HG02588 (cell line): ENCODE measurements around the gene MBOAT2.
"Not testable (repeated sequence)": the region's sequence is repeated elsewhere in the genome, so short reads cannot be mapped to it uniquely, and the experiment has no call there.

Experiments used
- ATAC-seq: cut with Tn5 transposase; IDR thresholded peaks from one replicate; pipeline ENCODE4 v1.9.1; 2021; ENCODE audit warnings: mild to moderate bottlenecking, moderate library complexity; ENCODE audit not compliant: unreplicated experiment

Gene MBOAT2

GRCh38 chr2:9003616-9004337 lies at the start of gene MBOAT2:
Gene MBOAT2, minus strand, starts transcription at chr2:9003684. Its CDS starts 70 bp downstream, at chr2:9003614.
- ATAC-seq = peak; percentile 91

GRCh38 chr2:9052821-9053533 lies 49.5 kb upstream of the MBOAT2 start:
- ATAC-seq = no peak

- not testable (repeated sequence) for ATAC-seq
These were observed 48.0 kb upstream of the MBOAT2 start for GRCh38 chr2:9051451-9051850.

GRCh38 chr2:9050122-9050809 lies 46.8 kb upstream of the MBOAT2 start:
- no peak for ATAC-seq

- no peak for ATAC-seq
These were observed 42.1 kb upstream of the MBOAT2 start for GRCh38 chr2:9045595-9045994.

- ATAC-seq = not testable (repeated sequence)
These were observed 40.0 kb upstream of the MBOAT2 start for GRCh38 chr2:9043491-9043890.

- ATAC-seq = no peak
These were observed 33.7 kb upstream of the MBOAT2 start for GRCh38 chr2:9037166-9037565.

- ATAC-seq = no peak
These were observed 30.1 kb upstream of the MBOAT2 start for GRCh38 chr2:9033385-9034168.

GRCh38 chr2:9032536-9033255 lies 29.2 kb upstream of the MBOAT2 start:
- ATAC-seq = no peak

- ATAC-seq = no peak
These were observed 28.6 kb upstream of the MBOAT2 start for GRCh38 chr2:9032121-9032520.

- ATAC-seq = no peak
These were observed 27.8 kb upstream of the MBOAT2 start for GRCh38 chr2:9031246-9031645.

GRCh38 chr2:9030841-9031240 lies 27.4 kb upstream of the MBOAT2 start:
- no peak for ATAC-seq

GRCh38 chr2:9030190-9030589 lies 26.7 kb upstream of the MBOAT2 start:
- no peak for ATAC-seq

- ATAC-seq = no peak
These were observed 26.2 kb upstream of the MBOAT2 start for GRCh38 chr2:9029721-9030120.

GRCh38 chr2:9027884-9028283 lies 24.4 kb upstream of the MBOAT2 start:
- ATAC-seq = no peak

- ATAC-seq = no peak
These were observed 22.3 kb upstream of the MBOAT2 start for GRCh38 chr2:9025746-9026145.

- ATAC-seq = no peak
These were observed 21.1 kb upstream of the MBOAT2 start for GRCh38 chr2:9024575-9024974.

- ATAC-seq = no peak
These were observed 18.2 kb upstream of the MBOAT2 start for GRCh38 chr2:9021563-9022211.

GRCh38 chr2:9020267-9020666 lies 16.8 kb upstream of the MBOAT2 start:
- no peak for ATAC-seq

GRCh38 chr2:9018534-9018933 lies 15.1 kb upstream of the MBOAT2 start:
- ATAC-seq = no peak
